GM20000 (cell line): ENCODE results near the gene DEFB124.

Experiments used
- DNase-seq: peaks from one replicate; pipeline ENCODE4 v3.0.0; 2012; ENCODE audit warnings: low spot score
- CTCF ChIP-seq: IDR thresholded peaks from 2 replicates; pipeline ENCODE4 v1.5.1; 2012; ENCODE audit warnings: mild to moderate bottlenecking, control low read depth; ENCODE audit errors: extremely low read depth, missing control alignments

The DEFB124 gene

DNA sequence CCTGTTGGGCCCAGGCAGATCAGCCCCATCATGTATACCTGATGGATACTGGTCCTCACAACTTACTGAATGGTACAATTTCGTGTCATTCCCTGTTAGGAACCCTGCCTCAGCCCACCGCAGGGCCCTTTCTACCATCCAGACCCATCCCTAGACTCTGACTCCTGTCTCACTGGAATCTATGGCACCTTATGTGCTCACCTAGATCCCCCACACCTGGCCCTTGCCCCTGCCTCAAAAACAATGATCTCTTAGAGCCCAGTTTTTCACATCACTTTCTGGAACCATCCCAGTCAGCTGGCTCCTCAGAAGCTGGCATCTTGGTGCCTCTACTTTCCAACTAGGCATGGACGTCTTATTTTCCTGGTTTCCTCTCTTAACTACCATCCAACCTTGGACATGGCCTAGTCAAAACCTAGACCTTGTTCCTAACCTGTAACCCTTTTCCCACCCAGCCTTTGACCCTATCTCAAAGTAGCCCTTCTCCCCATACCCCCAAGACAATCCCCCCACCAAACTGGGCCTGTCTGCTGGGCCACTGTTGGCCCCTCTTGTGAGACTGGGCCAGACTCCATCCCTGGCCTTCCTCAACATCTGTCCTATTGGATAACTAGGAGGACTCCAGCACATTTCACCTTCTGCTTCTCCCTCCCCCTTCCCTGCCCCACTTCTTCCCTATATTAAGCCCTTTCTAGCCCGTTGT is 40.3 kb upstream of the DEFB124 start:
- TF ChIP-seq CTCF = no peak
- no peak for DNase-seq

- DNase-seq = peak; percentile 94
- TF ChIP-seq CTCF = peak; percentile 95
Measured at GRCh38 chr20:31514154-31515071, 39.5 kb upstream of the DEFB124 start, which contains the start of gene HM13. TSS of gene HM13 (plus strand) at chr20:31514442. CDS start at chr20:31514552, 110 bp downstream.

DNA sequence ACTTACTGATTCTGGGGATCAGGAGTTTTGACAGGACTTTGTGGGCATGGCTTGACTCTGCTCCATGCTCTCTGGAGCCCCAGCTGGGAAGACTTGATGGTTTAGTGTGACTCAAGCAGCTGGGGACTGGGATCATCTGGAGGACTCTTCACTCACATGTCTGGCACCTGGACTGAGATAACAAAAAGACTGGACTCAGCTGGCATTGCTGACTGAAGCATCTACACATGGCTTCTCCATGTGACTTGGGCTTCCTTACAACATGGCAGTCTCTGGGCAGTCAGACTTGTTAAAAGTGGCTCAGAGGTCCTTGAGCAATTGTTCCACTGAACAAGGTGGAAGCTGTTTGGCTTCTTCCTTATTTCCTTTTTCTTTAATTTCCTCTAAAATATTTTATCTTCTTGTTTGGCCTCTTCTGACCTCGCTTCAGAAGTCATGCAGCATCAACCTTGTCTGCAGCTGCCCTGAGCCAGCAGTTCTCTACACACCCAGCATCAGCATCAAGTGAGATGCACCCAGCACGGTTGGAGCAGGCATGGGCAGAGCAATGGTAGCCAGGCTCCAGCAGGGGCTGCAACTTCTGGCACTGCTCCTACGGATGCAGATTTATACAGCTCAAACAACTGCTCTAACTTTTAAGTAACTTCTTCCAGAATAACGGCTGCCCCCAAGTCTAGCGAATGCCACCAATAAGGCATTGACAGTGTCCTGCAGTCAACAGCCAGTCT is 33.8 kb upstream of the DEFB124 start:
- no peak for DNase-seq

DNA sequence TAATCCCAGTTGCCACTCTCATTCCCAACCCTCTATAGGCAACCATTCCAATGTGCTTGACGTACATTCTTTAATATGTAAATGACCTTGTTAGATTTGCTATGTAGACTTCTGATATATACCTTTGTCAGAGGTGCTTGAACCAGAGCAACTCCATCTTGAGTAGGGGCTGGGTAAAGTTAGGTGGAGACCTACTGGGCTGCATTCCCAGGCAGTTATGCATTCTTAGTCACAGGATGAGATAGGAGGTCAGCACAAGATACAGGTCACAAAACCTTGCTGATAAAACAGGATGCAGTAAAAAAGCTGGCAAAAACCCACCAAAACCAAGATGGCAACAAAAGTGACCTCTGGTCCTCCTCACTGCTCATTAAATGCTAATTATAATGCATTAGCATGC is 31.0 kb upstream of the DEFB124 start:
- TF ChIP-seq CTCF = no peak
- DNase-seq = no peak

More for the DNA sequence above, 33.8 kb upstream of the DEFB124 start:
- TF ChIP-seq CTCF = no peak

DNA sequence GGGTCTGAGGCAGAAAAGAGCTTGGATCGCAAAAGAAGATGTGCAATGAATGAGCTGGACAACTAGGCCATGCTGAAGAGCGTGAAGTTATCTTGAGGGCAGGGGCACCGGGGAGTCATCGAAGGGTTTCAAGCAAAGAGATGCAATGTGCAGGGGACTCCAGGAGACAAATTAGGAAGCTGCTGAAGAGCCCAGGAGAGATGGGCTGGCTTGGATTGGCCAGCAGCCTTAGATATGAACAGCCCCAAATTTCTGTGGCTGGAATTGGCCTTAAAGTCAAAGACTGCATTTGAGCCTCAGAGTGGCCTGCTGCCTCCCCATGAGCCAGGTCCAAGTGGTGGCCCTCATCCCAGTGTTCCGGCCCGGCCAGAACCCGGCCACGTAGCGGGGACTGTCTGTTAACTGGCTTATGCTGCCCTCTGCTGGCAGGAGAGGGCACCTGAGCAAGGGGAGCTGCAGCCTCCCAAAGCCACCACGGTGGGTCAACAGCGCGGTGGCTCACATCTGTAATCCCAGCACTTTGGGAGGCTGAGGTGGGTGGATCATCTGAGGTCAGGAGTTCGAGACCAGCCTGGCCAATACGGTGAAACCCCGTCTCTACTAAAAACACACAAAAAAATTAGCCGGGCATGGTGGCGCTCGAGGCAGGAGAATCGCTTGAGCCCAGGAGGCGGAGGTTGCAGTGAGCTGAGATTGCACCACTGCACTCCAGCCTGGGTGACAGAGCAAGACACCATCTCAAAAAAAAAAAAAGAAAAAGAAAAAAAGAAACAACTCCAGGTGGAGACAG is 28.2 kb upstream of the DEFB124 start:
- DNase-seq = peak; percentile 80
- TF ChIP-seq CTCF = peak; percentile 92

DNA sequence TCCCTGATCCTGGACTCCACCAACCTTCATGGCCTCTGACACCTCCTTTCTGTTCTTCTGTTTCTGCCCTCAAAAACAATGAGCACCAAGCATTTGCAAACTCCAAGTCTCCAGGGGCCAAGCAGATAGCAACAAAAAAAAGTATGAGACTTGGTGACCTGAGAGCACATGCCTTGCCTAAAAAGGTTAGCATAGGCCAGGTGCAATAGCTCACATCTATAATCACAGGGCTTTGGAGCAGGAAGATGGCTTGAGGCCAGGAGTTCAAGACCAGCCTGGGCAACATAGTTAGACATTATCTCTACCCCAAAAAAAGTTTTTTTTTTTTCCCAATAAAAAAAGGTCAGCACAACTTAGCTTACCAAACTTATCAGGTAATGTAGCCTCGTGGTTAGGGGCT is 25.6 kb upstream of the DEFB124 start:
- DNase-seq = no peak
- TF ChIP-seq CTCF = no peak
